Activated CD8-positive, alpha-beta T cell treated with anti-CD3 and anti-CD28 coated beads, Interleukin-2, amount 10 ng/mL, durations not matched to agents 7 days and 5 days (primary cell): Measurements from ENCODE around the gene POLA2. TPM values are rescaled to one million over a fixed set of nuclear protein-coding genes. Genes with fewer than 3 reads are reported as not detected.
A peak's percentile ranks its signal among the peaks of the same experiment; 100 is the strongest.
"Not testable (repeated sequence)": the region's sequence is repeated elsewhere in the genome, so short reads cannot be mapped to it uniquely, and the experiment has no call there.

Experiments used
- ATAC-seq: fragments of 150-1000 bp; cut with Tn5 transposase; one replicate; pipeline ENCODE4 v1.10.0; 2021; ENCODE audit warnings: moderate library complexity
- CTCF ChIA-PET: fragments of 350-600 bp; sonication (Branson Sonifier 250); formaldehyde crosslinking; loops from one replicate; lab custom pipeline; 2021; ENCODE audit warnings: antibody characterized with exemption; lab: Charles Lee
- POLR2A ChIA-PET: fragments of 350-600 bp; sonication (Branson Sonifier 250); formaldehyde crosslinking; loops from one replicate; lab custom pipeline; 2021; ENCODE audit warnings: antibody characterized with exemption; lab: Charles Lee
- DNase-seq: peaks from one replicate; pipeline ENCODE4 v3.0.0-alpha.2; 2020
- H3K27ac Mint-ChIP-seq: one replicate; pipeline ENCODE4 v1.8.0; 2021; ENCODE audit warnings: mild to moderate bottlenecking, mixed read lengths
- H3K27me3 Mint-ChIP-seq: one replicate; pipeline ENCODE4 v1.8.0; 2021; ENCODE audit warnings: low read depth, mixed read lengths
- H3K36me3 Mint-ChIP-seq: one replicate; pipeline ENCODE4 v1.8.0; 2021; ENCODE audit warnings: low read depth, mixed read lengths
- H3K4me1 Mint-ChIP-seq: one replicate; pipeline ENCODE4 v1.8.0; 2021; ENCODE audit warnings: low read depth, mixed read lengths
- H3K4me3 Mint-ChIP-seq: one replicate; pipeline ENCODE4 v1.8.0; 2021; ENCODE audit warnings: mild to moderate bottlenecking, mixed read lengths
- H3K9me3 Mint-ChIP-seq: one replicate; pipeline ENCODE4 v1.8.0; 2022; ENCODE audit warnings: mixed read lengths; ENCODE audit not compliant: insufficient read depth
- total RNA-seq, 2 experiments: library from RNA; stranded (reverse); gene quantifications; one replicate each; pipeline ENCODE4 v1.2.3, GENCODE V29; 2021

POLA2 gene
- total RNA-seq, 2 experiments from 2014 or later, result 63.6 to 76.1 TPM

DNA sequence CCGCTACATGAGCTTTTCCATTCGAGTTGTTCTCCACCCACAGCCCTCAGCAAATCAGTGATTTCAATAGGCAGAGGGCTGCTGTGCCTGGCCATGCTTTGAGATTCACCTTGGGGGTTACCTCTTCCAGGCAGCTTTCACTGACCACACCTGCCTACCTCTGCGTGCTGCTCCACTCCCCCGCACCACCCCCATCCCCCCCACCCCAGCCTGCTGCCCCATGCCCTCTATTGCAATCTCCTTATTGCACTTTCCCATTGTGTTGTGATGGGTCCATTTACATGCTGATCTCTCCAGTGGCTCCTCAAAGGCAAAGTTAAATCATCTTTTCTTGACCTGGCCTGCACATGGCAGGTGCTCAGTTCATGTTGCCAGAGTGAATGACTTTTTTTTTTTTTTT, 18.0 kb upstream of the POLA2 start:
- H3K4me1 Mint-ChIP-seq, result no peaks in the 10 kb centered on the region
- H3K9me3 Mint-ChIP-seq, result peaks cover 12% of the 10 kb centered on the region
- no peak overlapping the region for H3K27ac Mint-ChIP-seq
- ATAC-seq, result no peak
- H3K27me3 Mint-ChIP-seq, result no peaks in the 10 kb centered on the region
- ChIA-PET CTCF (interaction anchor here (1.1 kb wide), 1 partner anchor 18 kb away, joined by 3 read pairs; the partner anchor contains the start of gene POLA2), POLR2A (interaction anchor here (0.6 kb wide), 1 partner anchor 32 kb away, joined by 3 read pairs; no protein-coding TSS in a partner anchor)
- no peak for DNase-seq
- H3K4me3 Mint-ChIP-seq, result no peak overlapping the region
- peaks cover 3% of the 10 kb centered on the region for H3K36me3 Mint-ChIP-seq

DNA sequence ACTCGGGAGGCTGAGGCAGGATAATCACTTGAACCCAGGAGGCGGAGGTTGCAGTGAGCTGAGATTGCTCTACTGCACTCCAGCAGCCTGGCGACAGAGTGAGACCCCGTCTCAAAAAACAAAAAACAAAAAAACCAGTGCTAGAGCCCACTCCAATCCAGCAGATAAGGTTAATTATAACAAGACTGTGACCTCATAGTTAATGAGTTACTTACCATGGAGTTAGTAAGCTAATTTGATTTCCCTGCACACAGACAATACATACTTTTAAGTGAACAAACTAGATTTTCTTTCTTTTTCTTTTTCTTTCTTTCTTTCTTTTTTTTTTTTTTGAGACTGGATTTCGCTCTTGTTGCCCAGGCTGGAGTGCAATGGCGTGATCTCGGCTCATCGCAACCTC, 16.7 kb upstream of the POLA2 start:
- POLR2A ChIA-PET, result interaction anchor here (0.9 kb wide), 1 partner anchor 17 kb away, joined by 3 read pairs; the partner anchor contains the start of gene POLA2
- H3K27ac Mint-ChIP-seq, H3K4me3 Mint-ChIP-seq, ATAC-seq, H3K27me3 Mint-ChIP-seq, H3K36me3 Mint-ChIP-seq, H3K4me1 Mint-ChIP-seq, DNase-seq: not testable (repeated sequence)
- peaks cover 12% of the 10 kb centered on the region for H3K9me3 Mint-ChIP-seq
- CTCF ChIA-PET, result interaction anchor here (0.8 kb wide), 1 partner anchor 20 kb away, joined by 4 read pairs; no protein-coding TSS in a partner anchor

- Mint-ChIP-seq H3K36me3 (peaks cover 3% of the 10 kb centered on the region), H3K4me1 (no peaks in the 10 kb centered on the region), H3K4me3 (no peak overlapping the region), H3K9me3 (peaks cover 12% of the 10 kb centered on the region), H3K27ac (no peak overlapping the region), H3K27me3 (no peaks in the 10 kb centered on the region)
- ATAC-seq (no peak), DNase-seq (no peak)
- ChIA-PET CTCF (interaction anchor here (0.7 to 1.9 kb wide), 2 partner anchors 21 to 22 kb away, joined by 3 to 6 read pairs; no protein-coding TSS in a partner anchor), POLR2A (no interaction called here)
These were observed 15.3 kb upstream of the POLA2 start for GRCh38 chr11:65246506-65246905.

DNA sequence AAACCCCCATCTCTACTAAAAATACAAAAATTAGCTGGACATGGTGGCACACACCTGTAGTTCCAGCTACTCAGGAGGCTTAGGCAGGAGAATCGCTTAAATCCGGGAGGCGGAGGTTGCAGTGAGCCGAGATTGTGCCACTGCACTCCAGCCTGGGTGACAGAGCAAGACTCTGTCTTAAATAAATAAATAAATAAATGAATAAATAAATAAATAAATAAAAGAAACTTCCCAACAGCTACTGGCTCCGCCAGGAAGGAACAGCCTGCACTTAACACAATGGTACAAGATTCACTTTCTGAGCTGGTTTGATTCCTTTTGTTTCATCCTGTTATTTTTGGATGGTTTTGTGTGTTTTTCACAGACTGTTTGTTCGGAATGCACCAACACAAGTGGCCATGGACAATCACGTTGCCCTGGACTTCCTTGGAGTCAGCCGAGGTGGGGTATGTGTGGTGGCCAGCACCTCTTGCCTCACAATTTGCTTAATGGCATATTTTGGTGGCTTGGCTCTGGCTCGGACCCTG, 13.5 kb upstream of the POLA2 start:
- DNase-seq, H3K27me3 Mint-ChIP-seq, ATAC-seq, H3K4me1 Mint-ChIP-seq, H3K27ac Mint-ChIP-seq, POLR2A ChIA-PET, H3K9me3 Mint-ChIP-seq, H3K36me3 Mint-ChIP-seq, H3K4me3 Mint-ChIP-seq: not testable (repeated sequence)
- CTCF ChIA-PET, result interaction anchor here (1.0 to 1.9 kb wide), 3 partner anchors 14 to 44 kb away, joined by 3 to 6 read pairs (median 3); no protein-coding TSS in a partner anchor

DNA sequence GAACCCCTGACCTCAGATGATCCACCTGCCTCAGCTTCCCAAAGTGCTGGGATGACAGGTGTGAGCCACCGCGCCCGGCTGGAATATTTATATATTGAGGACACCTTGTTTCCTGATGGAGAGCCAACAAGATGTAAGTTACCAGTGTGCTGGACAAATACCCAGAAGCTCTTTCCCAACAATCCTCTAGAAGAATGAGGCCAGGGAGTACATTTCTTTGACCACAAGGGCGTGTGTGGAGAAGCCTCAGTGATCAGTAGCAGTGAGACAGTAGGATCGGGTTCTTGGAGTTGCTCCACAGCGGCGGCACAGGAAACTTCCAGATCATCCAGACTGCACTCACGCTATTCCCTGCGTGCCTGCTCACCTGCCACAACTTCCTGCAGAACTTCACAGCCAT, 10.3 kb upstream of the POLA2 start:
- no peaks in the 10 kb centered on the region for H3K9me3 Mint-ChIP-seq
- H3K36me3 Mint-ChIP-seq, result no peaks in the 10 kb centered on the region
- DNase-seq, result no peak
- no peak overlapping the region for H3K27ac Mint-ChIP-seq
- no peak for ATAC-seq
- no peak overlapping the region for H3K4me3 Mint-ChIP-seq
- H3K4me1 Mint-ChIP-seq, result no peaks in the 10 kb centered on the region
- H3K27me3 Mint-ChIP-seq, result peaks cover 6% of the 10 kb centered on the region
- CTCF ChIA-PET, result interaction anchor here (0.6 to 2.8 kb wide), 9 partner anchors 11 to 80 kb away, joined by 3 to 24 read pairs (median 6); partner anchors contain the start of gene POLA2
- POLR2A ChIA-PET, result interaction anchor here (0.5 to 0.7 kb wide), 2 partner anchors 10 to 48 kb away, joined by 3 read pairs; partner anchors contain the start of gene POLA2

DNA sequence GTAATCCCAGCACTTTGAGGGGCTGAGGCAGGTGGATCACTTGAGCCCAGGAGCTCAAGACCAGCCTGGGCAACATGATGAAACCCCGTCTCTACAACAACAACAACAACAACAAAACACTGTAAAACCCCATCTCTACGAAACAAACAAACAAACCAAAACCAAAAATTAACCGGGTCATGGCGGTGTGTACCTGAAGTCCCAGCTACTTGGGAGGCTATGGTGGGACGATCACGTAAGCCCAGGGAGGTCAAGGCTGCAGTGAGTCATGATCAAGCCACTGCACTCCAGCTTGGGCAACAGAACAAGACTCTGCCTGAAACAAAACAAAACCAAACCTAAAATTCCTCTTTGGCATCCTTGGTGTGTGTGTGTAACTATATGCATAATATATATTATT, 7.0 kb upstream of the POLA2 start:
- Mint-ChIP-seq H3K4me3 (no peak overlapping the region), H3K4me1 (peaks cover 9% of the 10 kb centered on the region), H3K27ac (no peak overlapping the region), H3K36me3 (no peaks in the 10 kb centered on the region), H3K9me3 (no peaks in the 10 kb centered on the region), H3K27me3 (peaks cover 6% of the 10 kb centered on the region)
- DNase-seq (no peak), ATAC-seq (no peak)
- POLR2A ChIA-PET, result no interaction called here
- CTCF ChIA-PET, result interaction anchor here (2.5 kb wide), 1 partner anchor 29 kb away, joined by 7 read pairs; no protein-coding TSS in a partner anchor

DNA sequence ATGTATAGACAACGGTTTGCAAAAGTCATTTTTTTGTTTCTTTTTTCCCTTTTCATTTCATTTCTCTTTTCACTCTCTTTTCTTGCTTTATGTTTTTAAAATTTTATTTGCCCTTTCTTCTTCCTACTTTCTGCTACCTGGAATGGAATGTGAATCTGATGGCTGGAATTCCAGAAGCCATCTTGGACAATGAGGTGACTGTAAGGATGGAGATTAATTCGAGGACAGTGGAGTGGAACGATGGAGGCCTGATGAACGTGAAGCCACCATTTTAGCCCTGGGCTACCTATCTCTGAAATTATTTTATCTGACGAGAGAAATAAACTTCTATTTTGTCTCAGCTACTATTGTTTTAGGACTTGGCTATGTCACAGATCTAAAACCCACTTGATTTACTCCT, 2.8 kb upstream of the POLA2 start:
- Mint-ChIP-seq H3K4me1 (peaks cover 37% of the 10 kb centered on the region), H3K9me3 (no peaks in the 10 kb centered on the region), H3K36me3 (peaks cover 14% of the 10 kb centered on the region), H3K4me3 (no peak overlapping the region), H3K27ac (peak overlapping the region; percentile 20), H3K27me3 (peaks cover 5% of the 10 kb centered on the region)
- POLR2A ChIA-PET, result interaction anchor here (0.7 kb wide), 1 partner anchor 1362 kb away, joined by 4 read pairs; no protein-coding TSS in a partner anchor
- CTCF ChIA-PET, result interaction anchor here (0.9 to 1.3 kb wide), 4 partner anchors 16 to 71 kb away, joined by 3 read pairs; no protein-coding TSS in a partner anchor
- ATAC-seq (no peak), DNase-seq (no peak)

GRCh38 chr11:65260302-65260701, 1.5 kb upstream of the POLA2 start:
- no peak for DNase-seq
- no peaks in the 10 kb centered on the region for H3K27me3 Mint-ChIP-seq
- ChIA-PET CTCF (interaction anchor here (1.6 kb wide), 1 partner anchor 10 kb away, joined by 5 read pairs; no protein-coding TSS in a partner anchor), POLR2A (interaction anchor here (2.9 kb wide), 1 partner anchor 239 kb away, joined by 20 read pairs; the partner anchor contains the start of gene MALAT1)
- peaks cover 47% of the 10 kb centered on the region for H3K4me1 Mint-ChIP-seq
- H3K36me3 Mint-ChIP-seq, result peaks cover 23% of the 10 kb centered on the region
- no peak overlapping the region for H3K27ac Mint-ChIP-seq
- ATAC-seq, result no peak
- no peak overlapping the region for H3K4me3 Mint-ChIP-seq
- H3K9me3 Mint-ChIP-seq, result no peaks in the 10 kb centered on the region

DNA sequence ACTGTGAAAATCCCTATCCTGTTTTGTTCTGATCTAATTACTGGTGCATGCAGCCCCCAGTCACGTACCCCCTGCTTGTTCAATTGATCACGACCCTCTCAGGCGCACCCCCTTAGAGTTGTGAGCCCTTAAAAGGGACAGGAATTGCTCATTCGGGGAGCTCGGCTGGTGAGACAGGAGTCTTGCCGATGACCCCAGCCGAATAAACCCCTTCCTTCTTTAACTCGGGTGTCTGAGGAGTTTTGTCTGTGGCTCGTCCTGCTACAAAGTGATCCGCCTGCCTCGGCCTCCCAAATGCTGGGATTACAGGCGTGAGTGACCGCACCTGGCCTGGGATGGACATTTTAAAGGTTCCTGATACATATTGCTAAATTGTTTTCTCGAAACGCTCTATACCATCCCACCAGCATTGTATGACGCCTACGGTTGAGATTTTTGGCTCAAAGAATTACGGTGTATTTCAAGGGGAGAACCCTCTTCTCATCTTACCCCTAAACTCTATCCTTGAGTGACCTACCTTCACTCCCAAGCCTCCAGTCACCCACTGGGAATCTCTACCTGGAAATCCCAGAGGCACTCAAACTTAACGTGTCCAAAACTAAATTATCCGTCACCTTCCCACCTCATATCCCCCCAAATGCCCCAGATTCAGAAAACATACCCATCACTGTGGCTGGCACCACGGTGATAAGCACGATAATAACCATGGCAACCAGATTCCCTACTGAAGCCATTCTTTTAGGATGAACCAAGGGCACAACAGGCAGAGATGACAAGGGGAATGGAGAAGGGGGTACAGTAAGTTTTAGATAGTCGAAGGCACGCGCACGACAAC, 789 bp upstream of the POLA2 start:
- ChIA-PET CTCF (interaction anchor here (0.9 to 2.3 kb wide), 11 partner anchors 10 to 151 kb away, joined by 3 to 16 read pairs (median 6); partner anchors contain the start of gene CDC42EP2), POLR2A (interaction anchor here (0.8 to 2.9 kb wide), 23 partner anchors 11 to 337 kb away, joined by 3 to 20 read pairs (median 5); partner anchors contain the start of genes CDC42EP2, FAU, FRMD8 and MALAT1)
- Mint-ChIP-seq H3K4me3 (peak overlapping the region; percentile 97), H3K27me3 (no peaks in the 10 kb centered on the region), H3K36me3 (peaks cover 29% of the 10 kb centered on the region), H3K27ac (peak overlapping the region; percentile 94), H3K9me3 (no peaks in the 10 kb centered on the region), H3K4me1 (peaks cover 54% of the 10 kb centered on the region)
- DNase-seq (no peak), ATAC-seq (no peak)

- peaks cover 61% of the 10 kb centered on the region for H3K4me1 Mint-ChIP-seq
- no peak for ATAC-seq
- H3K27ac Mint-ChIP-seq, result peak overlapping the region; percentile 94
- ChIA-PET CTCF (interaction anchor here (0.7 to 2.3 kb wide), 16 partner anchors 12 to 154 kb away, joined by 3 to 16 read pairs (median 3); partner anchors contain the start of genes CDC42EP2 and ZNHIT2), POLR2A (interaction anchor here (0.6 to 2.9 kb wide), 38 partner anchors 11 to 476 kb away, joined by 3 to 20 read pairs (median 4); partner anchors contain the start of genes CAPN1, CDC42EP2, DPF2 and FAU)
- H3K27me3 Mint-ChIP-seq, result no peaks in the 10 kb centered on the region
- peaks cover 36% of the 10 kb centered on the region for H3K36me3 Mint-ChIP-seq
- peak overlapping the region; percentile 97 for H3K4me3 Mint-ChIP-seq
- DNase-seq, result no peak
- H3K9me3 Mint-ChIP-seq, result no peaks in the 10 kb centered on the region
These were observed 569 bp downstream of the POLA2 start for GRCh38 chr11:65262381-65262680.

- peaks cover 38% of the 10 kb centered on the region for H3K36me3 Mint-ChIP-seq
- no peaks in the 10 kb centered on the region for H3K27me3 Mint-ChIP-seq
- CTCF ChIA-PET, result interaction anchor here (0.5 to 2.3 kb wide), 13 partner anchors 12 to 153 kb away, joined by 3 to 16 read pairs (median 5); partner anchors contain the start of genes CDC42EP2 and ZNHIT2
- POLR2A ChIA-PET, result interaction anchor here (0.9 to 2.9 kb wide), 24 partner anchors 11 to 382 kb away, joined by 3 to 20 read pairs (median 4); partner anchors contain the start of genes CAPN1, DPF2, FRMD8 and MALAT1
- ATAC-seq (no peak), DNase-seq (no peak)
- peak overlapping the region; percentile 94 for H3K27ac Mint-ChIP-seq
- peak overlapping the region; percentile 97 for H3K4me3 Mint-ChIP-seq
- no peaks in the 10 kb centered on the region for H3K9me3 Mint-ChIP-seq
- H3K4me1 Mint-ChIP-seq, result peaks cover 61% of the 10 kb centered on the region
These were observed 1.0 kb downstream of the POLA2 start for GRCh38 chr11:65262776-65263175.
